ENCODE results near the gene CDH23.
A peak's percentile ranks its signal among the peaks of the same experiment; 100 is the strongest.

The CDH23 gene

DNA sequence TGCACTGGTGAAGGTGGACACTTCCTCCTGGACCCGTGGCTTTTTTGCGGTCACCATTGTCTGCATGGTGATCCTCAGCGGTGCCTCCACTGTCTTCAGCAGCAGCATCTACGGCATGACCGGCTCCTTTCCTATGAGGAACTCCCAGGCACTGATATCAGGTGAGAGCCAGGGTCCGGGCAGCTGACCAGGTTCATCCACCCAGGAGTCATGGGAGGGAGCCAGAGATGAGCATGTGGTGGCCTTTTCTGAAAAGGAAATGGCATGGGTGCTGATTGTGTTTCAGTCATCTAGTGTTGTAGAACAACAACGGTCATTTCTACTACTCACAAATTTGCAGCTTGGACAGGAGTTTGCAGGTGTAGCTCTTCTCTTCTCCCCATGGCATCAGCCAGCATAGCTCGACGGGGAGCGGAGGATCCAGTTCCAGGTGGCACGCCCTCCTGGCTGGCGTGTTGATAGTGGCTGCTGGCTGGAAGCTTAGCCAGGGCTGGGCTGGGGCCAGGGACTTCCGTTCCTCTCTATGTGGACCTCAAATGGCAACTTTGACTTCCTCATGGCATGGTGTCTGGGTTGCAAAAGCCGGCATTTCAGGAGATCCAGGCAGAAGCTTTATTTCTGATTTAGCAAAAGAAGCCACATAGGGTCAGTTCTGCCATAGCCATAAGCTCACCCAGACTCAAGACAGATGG lies 44.9 kb upstream of the CDH23 start:
- TF ChIP-seq, protein P1, sequence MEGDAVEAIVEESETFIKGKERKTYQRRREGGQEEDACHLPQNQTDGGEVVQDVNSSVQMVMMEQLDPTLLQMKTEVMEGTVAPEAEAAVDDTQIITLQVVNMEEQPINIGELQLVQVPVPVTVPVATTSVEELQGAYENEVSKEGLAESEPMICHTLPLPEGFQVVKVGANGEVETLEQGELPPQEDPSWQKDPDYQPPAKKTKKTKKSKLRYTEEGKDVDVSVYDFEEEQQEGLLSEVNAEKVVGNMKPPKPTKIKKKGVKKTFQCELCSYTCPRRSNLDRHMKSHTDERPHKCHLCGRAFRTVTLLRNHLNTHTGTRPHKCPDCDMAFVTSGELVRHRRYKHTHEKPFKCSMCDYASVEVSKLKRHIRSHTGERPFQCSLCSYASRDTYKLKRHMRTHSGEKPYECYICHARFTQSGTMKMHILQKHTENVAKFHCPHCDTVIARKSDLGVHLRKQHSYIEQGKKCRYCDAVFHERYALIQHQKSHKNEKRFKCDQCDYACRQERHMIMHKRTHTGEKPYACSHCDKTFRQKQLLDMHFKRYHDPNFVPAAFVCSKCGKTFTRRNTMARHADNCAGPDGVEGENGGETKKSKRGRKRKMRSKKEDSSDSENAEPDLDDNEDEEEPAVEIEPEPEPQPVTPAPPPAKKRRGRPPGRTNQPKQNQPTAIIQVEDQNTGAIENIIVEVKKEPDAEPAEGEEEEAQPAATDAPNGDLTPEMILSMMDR (IDR thresholded peaks at IDR 0.05) = no peak
- peaks cover 0 to 45% (median 0%) of the 10 kb centered on the region in 3 donors for H3K36me3 ChIP-seq
- intact Hi-C loops (cut with DNase I; ENCODE audit: low total_unique reads) = no loop called here
- H3K27me3 ChIP-seq = no peaks in the 10 kb centered on the region
- no peak overlapping the region for H3K27ac ChIP-seq
- peak in 1 of 2 donors; percentile 44 for DNase-seq
- peaks cover 0 to 6% (median 0%) of the 10 kb centered on the region in 4 donors for H3K4me1 ChIP-seq
- no peaks in the 10 kb centered on the region for H3K9me3 ChIP-seq
- no peak overlapping the region for H3K4me3 ChIP-seq

DNA sequence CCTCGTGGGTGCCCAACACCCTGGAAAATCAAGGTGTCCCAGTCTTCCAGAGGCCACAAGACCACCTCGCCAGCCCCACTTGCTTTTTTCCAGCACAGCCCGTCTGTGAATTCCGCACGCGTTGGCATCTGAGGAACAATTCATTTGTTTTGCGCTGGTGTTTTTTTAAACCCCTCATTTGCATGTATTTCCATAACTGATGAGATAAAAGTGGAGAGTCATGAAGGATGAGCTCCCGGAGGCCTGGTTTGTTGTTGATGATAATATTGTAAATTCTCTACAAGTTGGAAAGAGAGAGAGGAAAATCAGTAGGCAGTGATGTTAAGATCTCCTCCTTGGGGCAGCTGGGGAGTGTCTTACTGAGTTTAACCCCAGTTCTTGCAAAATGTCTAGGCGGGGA lies 43.1 kb upstream of the CDH23 start:
- Histone ChIP-seq H3K27me3 (no peaks in the 10 kb centered on the region), H3K4me1 (peaks cover 0 to 6% (median 0%) of the 10 kb centered on the region in 4 donors), H3K27ac (no peak overlapping the region), H3K4me3 (no peak overlapping the region), H3K36me3 (peaks cover 0 to 64% (median 0%) of the 10 kb centered on the region in 3 donors), H3K9me3 (no peaks in the 10 kb centered on the region)
- intact Hi-C loops (cut with DNase I; ENCODE audit: low total_unique reads) = no loop called here
- DNase-seq = no peak
- TF ChIP-seq, protein P1 (IDR thresholded peaks at IDR 0.05) = no peak

DNA sequence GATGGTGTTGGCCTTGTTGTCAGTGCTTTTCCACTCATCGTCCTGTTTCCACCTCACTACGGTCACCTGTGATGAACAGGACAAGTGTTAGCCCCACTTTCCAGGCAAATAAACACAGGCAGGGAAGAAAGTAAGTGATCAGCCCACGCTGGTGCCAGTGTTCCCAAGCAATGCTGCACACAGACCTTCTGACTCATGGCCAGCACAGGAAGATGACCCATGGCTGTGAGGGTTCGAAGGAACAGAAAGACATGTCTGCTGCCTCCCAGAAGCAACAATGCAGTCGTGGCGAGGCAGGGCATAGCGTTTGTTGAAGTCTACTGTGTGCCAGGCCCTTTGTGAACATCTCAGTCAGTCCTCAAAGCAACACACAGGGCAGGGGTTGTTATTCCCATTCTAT lies 41.9 kb upstream of the CDH23 start:
- intact Hi-C loops (cut with DNase I; ENCODE audit: low total_unique reads) = no loop called here
- no peak overlapping the region for H3K4me3 ChIP-seq
- no peak for DNase-seq
- no peak overlapping the region for H3K27ac ChIP-seq
- H3K36me3 ChIP-seq = peaks cover 0 to 75% (median 0%) of the 10 kb centered on the region in 3 donors
- peaks cover 0 to 6% (median 0%) of the 10 kb centered on the region in 4 donors for H3K4me1 ChIP-seq
- no peaks in the 10 kb centered on the region for H3K27me3 ChIP-seq
- TF ChIP-seq, protein P1 (IDR thresholded peaks at IDR 0.05) = no peak
- no peaks in the 10 kb centered on the region for H3K9me3 ChIP-seq

DNA sequence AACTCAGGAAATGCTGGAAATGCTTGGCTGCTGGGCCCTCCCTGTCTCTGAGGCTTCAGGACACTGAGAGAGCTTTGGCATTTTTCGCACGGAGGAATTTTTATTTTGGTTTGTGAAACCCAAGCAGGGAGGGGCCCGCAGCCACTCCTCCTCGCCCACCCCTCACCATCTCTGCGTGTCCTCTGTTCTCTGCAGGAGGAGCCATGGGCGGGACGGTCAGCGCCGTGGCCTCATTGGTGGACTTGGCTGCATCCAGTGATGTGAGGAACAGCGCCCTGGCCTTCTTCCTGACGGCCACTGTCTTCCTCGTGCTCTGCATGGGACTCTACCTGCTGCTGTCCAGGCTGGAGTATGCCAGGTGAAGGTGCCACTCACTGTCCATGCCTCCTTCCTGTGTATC lies 40.8 kb upstream of the CDH23 start:
- TF ChIP-seq, protein P1 (IDR thresholded peaks at IDR 0.05) = no peak

DNA sequence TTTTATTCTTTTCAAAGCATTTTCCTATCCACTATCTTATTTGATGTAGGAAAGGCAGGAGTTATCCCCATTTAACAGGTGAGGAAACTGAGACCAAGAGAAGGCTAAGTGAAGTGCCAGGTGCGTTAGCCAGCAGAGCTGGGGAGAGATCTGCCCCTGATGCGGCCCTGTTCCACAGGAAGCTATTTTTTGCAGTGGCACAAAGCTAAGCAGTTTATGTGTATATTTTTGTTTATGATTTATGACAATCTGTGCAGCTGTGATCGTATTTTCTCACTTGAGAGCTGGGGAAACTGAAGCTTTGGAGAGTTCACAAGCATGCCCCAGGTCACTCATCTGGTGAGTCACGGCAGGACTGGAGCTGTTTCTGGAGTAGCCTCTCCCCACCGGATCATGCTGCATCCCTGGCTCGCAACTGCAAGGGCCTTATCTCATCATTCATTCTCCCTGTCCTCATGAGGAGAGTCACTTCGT lies 38.9 kb upstream of the CDH23 start:
- TF ChIP-seq, protein P1 (IDR thresholded peaks at IDR 0.05) = no peak
- Histone ChIP-seq H3K27ac (no peak overlapping the region), H3K36me3 (peaks cover 0 to 85% (median 4%) of the 10 kb centered on the region in 3 donors), H3K4me1 (no peaks in the 10 kb centered on the region), H3K9me3 (no peaks in the 10 kb centered on the region), H3K4me3 (no peak overlapping the region), H3K27me3 (no peaks in the 10 kb centered on the region)
- intact Hi-C loops (cut with DNase I; ENCODE audit: low total_unique reads) = no loop called here
- DNase-seq = no peak

More for the DNA sequence above, 40.8 kb upstream of the CDH23 start:
- DNase-seq = no peak
- H3K9me3 ChIP-seq = no peaks in the 10 kb centered on the region
- peaks cover 0 to 79% (median 0%) of the 10 kb centered on the region in 3 donors for H3K36me3 ChIP-seq
- no peaks in the 10 kb centered on the region for H3K27me3 ChIP-seq
- intact Hi-C loops (cut with DNase I; ENCODE audit: low total_unique reads) = no loop called here
- peaks cover 0 to 6% (median 0%) of the 10 kb centered on the region in 4 donors for H3K4me1 ChIP-seq
- no peak overlapping the region for H3K27ac ChIP-seq
- no peak overlapping the region for H3K4me3 ChIP-seq
